ENCODE results near the gene MCF2L.

GRCh38 chr13:113034451-113035212 lies 65.6 kb downstream of the MCF2L start:
- no peak for TF ChIP-seq RCOR1 (conservative IDR thresholded peaks at IDR 0.05; ENCODE audit: low read depth, low read length)
- TF ChIP-seq EP300 (IDR thresholded peaks at IDR 0.05; ENCODE audit: borderline replicate concordance in 1 of 2, control insufficient read depth in 1 of 2, low read depth in 2 of 2, low read length in 2 of 2): no peak
- TF ChIP-seq CTCF (IDR thresholded peaks at IDR 0.05 in 2 of 3, conservative IDR thresholded peaks at IDR 0.05 in 1 of 3; ENCODE audit: control insufficient read depth in 2 of 3, extremely low read depth in 1 of 3, insufficient read depth in 1 of 3, low read depth in 3 of 3, low read length in 3 of 3): no peak; a peak in 1 of 6 replicates
